GM12878 (cell line): ENCODE results near the gene KIAA1143. TPM values are rescaled to one million over a fixed set of nuclear protein-coding genes. Genes with fewer than 3 reads are reported as not detected.
A peak's percentile ranks its signal among the peaks of the same experiment; 100 is the strongest.

Experiments used
- BHLHE40 ChIP-seq, 2 experiments: fragments of 450-650 bp in 1 of 2; IDR thresholded peaks; 2 replicates each; pipeline ENCODE4 v1.6.1; 2011 to 2017; ENCODE audit warnings: low read depth in 2 of 2, borderline replicate concordance in 1 of 2, improper control_type of control experiment in 1 of 2, low read length in 1 of 2, mild to moderate bottlenecking in 1 of 2
- CBFB ChIP-seq: IDR thresholded peaks from 2 replicates; pipeline ENCODE4 v1.6.1; 2016; ENCODE audit warnings: antibody characterized with exemption, low read depth
- CBX5 ChIP-seq: sonication (generic); IDR thresholded peaks from 2 replicates; pipeline ENCODE4 v1.6.1; 2016; ENCODE audit warnings: low read depth, moderate library complexity, mild to moderate bottlenecking, inconsistent platforms
- CREM ChIP-seq: IDR thresholded peaks from 2 replicates; pipeline ENCODE4 v1.6.1; 2014; ENCODE audit warnings: antibody characterized with exemption, low read depth
- CTCF ChIP-seq, 3 experiments: IDR thresholded peaks in 2 of 3; conservative IDR thresholded peaks in 1 of 3; 2 replicates each; pipeline ENCODE4 v1.5.1; 2011; ENCODE audit warnings: low read depth in 3 of 3, low read length in 3 of 3, mild to moderate bottlenecking in 3 of 3, control low read depth in 2 of 3, moderate library complexity in 2 of 3, inconsistent platforms in 1 of 3, mixed read lengths in 1 of 3; ENCODE audit not compliant: control insufficient read depth in 2 of 3, insufficient read depth in 1 of 3; ENCODE audit errors: extremely low read depth in 1 of 3
- IKZF2 ChIP-seq, 2 experiments: fragments of 450-650 bp; IDR thresholded peaks; 2 replicates each; pipeline ENCODE4 v1.6.1; 2017; ENCODE audit warnings: mild to moderate bottlenecking in 2 of 2, moderate library complexity in 2 of 2
- JUND ChIP-seq: IDR thresholded peaks from 2 replicates; pipeline ENCODE4 v1.6.1; 2012; ENCODE audit warnings: low read depth, mild to moderate bottlenecking, low read length, improper control_type of control experiment, moderate library complexity
- PML ChIP-seq: IDR thresholded peaks from 2 replicates; pipeline ENCODE4 v1.6.1; 2012; ENCODE audit warnings: low read length, inconsistent platforms
- POU2F2 ChIP-seq: IDR thresholded peaks from 3 replicates; pipeline ENCODE4 v1.6.1; 2011; ENCODE audit warnings: low read depth, mild to moderate bottlenecking, low read length, borderline replicate concordance
- RUNX3 ChIP-seq: IDR thresholded peaks from 2 replicates; pipeline ENCODE4 v1.6.1; 2012; ENCODE audit warnings: low read length, inconsistent platforms
- polyA plus RNA-seq, 11 experiments: library from polyadenylated mRNA; depleted of rRNA in 4 of 11; unstranded in 6 of 11; stranded (reverse) in 5 of 11; fragments of >200 nt; fragmentation: Nextera tagmentation in 4 of 11; fragmentation: Illumina TruSeq in 1 of 11; extraction: Ambion mirVana in 4 of 11; extraction: Trizol in 1 of 11; gene quantifications; 1 replicate in 1 of 11; 2 replicates in 10 of 11; pipeline versions ENCODE4 v1.2.1 to v1.2.3, GENCODE V29; 2011 to 2016; ENCODE audit warnings: inconsistent platforms in 2 of 11, missing spikeins in 2 of 11, low read depth in 1 of 11
- total RNA-seq, 4 experiments: library from RNA; depleted of rRNA in 3 of 4; stranded (reverse); fragments of >200 nt in 3 of 4; fragmentation: Illumina TruSeq in 1 of 4; extraction: Trizol in 1 of 4; gene quantifications; 2 replicates each; pipeline versions ENCODE4 v1.2.1 to v1.2.3, GENCODE V29; 2013 to 2021
- TF ChIP-seq, protein P1 (sequence below): fragments of 450-650 bp; IDR thresholded peaks from 2 replicates; pipeline ENCODE4 v1.6.1; 2016; ENCODE audit warnings: mild to moderate bottlenecking, moderate library complexity, borderline replicate concordance
- TF ChIP-seq, protein P2 (sequence below): IDR thresholded peaks from 2 replicates; pipeline ENCODE4 v1.6.1; 2012; ENCODE audit warnings: low read depth, low read length, improper control_type of control experiment
- TF ChIP-seq, protein P3 (sequence below): fragments of 450-650 bp; IDR thresholded peaks from 2 replicates; pipeline ENCODE4 v1.6.1; 2017; ENCODE audit warnings: borderline replicate concordance
- TF ChIP-seq, protein P4 (sequence below): fragments of 150-350 bp; IDR thresholded peaks from 2 replicates; pipeline ENCODE4 v1.6.1; 2016; ENCODE audit warnings: low read depth, low read length
- TF ChIP-seq, protein P5 (sequence below): fragments of 450-650 bp; IDR thresholded peaks from 2 replicates; pipeline ENCODE4 v1.6.1; 2017; ENCODE audit warnings: low read depth, mild to moderate bottlenecking, moderate library complexity

The KIAA1143 gene
- total and polyA plus RNA-seq, 10 of the 15 experiments (the other 5 are each of a cell fraction or from before 2014, with no cell fraction given): 11.4 to 37.6 (median 28.4) TPM

DNA sequence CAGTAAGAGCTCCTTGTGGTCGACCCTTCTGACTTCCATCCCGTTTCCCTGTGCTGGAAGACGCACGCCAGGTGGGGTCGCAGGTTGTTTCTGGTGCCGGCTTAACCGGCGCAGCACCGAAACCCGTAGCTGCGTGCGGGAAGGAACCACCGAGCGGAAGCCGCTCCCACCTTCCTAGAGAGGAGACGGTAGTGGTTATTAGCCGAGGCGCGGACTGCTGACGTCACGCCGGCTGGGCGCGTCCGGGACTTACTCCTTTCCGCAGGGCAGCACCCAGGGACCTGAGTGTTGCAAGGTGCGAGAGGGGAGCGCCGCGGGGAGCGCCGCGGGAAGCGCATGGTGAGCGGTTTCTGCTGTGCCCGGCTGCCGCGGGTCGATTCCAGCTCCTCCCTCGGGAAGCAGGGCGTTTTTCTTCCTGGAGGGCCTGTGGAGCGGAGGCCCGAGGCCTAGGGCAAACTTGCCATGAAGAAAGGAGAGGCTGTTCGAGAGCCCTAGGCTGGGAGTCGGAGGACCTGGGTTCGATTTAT lies 32.0 kb downstream of the KIAA1143 start, which contains the start of gene ZNF501 (continued):
- TF ChIP-seq CTCF (IDR thresholded peaks at IDR 0.05 in 2 of 3, conservative IDR thresholded peaks at IDR 0.05 in 1 of 3; ENCODE audit: control insufficient read depth in 2 of 3, extremely low read depth in 1 of 3, insufficient read depth in 1 of 3, low read depth in 3 of 3, low read length in 3 of 3): no peak
- peak; percentile 17; the same call in 1 of the 3 replicates for TF ChIP-seq POU2F2
- TF ChIP-seq RUNX3: peak; percentile 89
- TF ChIP-seq, protein P1, sequence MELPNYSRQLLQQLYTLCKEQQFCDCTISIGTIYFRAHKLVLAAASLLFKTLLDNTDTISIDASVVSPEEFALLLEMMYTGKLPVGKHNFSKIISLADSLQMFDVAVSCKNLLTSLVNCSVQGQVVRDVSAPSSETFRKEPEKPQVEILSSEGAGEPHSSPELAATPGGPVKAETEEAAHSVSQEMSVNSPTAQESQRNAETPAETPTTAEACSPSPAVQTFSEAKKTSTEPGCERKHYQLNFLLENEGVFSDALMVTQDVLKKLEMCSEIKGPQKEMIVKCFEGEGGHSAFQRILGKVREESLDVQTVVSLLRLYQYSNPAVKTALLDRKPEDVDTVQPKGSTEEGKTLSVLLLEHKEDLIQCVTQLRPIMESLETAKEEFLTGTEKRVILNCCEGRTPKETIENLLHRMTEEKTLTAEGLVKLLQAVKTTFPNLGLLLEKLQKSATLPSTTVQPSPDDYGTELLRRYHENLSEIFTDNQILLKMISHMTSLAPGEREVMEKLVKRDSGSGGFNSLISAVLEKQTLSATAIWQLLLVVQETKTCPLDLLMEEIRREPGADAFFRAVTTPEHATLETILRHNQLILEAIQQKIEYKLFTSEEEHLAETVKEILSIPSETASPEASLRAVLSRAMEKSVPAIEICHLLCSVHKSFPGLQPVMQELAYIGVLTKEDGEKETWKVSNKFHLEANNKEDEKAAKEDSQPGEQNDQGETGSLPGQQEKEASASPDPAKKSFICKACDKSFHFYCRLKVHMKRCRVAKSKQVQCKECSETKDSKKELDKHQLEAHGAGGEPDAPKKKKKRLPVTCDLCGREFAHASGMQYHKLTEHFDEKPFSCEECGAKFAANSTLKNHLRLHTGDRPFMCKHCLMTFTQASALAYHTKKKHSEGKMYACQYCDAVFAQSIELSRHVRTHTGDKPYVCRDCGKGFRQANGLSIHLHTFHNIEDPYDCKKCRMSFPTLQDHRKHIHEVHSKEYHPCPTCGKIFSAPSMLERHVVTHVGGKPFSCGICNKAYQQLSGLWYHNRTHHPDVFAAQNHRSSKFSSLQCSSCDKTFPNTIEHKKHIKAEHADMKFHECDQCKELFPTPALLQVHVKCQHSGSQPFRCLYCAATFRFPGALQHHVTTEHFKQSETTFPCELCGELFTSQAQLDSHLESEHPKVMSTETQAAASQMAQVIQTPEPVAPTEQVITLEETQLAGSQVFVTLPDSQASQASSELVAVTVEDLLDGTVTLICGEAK: peak; percentile 83
- TF ChIP-seq, protein P2, sequence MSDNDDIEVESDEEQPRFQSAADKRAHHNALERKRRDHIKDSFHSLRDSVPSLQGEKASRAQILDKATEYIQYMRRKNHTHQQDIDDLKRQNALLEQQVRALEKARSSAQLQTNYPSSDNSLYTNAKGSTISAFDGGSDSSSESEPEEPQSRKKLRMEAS: peak; percentile 33; the same call in 1 of the 2 replicates
- TF ChIP-seq, protein P3, sequence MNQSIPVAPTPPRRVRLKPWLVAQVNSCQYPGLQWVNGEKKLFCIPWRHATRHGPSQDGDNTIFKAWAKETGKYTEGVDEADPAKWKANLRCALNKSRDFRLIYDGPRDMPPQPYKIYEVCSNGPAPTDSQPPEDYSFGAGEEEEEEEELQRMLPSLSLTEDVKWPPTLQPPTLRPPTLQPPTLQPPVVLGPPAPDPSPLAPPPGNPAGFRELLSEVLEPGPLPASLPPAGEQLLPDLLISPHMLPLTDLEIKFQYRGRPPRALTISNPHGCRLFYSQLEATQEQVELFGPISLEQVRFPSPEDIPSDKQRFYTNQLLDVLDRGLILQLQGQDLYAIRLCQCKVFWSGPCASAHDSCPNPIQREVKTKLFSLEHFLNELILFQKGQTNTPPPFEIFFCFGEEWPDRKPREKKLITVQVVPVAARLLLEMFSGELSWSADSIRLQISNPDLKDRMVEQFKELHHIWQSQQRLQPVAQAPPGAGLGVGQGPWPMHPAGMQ: no peak
- no peak; a peak in 1 of 4 replicates for TF ChIP-seq BHLHE40 (IDR thresholded peaks at IDR 0.05; ENCODE audit: borderline replicate concordance in 1 of 2, low read depth in 2 of 2, low read length in 1 of 2)
- peak; percentile 72; the same call in 1 of the 2 replicates for TF ChIP-seq CBFB
- 0 out of 2 replicates have a peak, but pooled peaks have one; percentile 53 for TF ChIP-seq PML
- TF ChIP-seq, protein P4, sequence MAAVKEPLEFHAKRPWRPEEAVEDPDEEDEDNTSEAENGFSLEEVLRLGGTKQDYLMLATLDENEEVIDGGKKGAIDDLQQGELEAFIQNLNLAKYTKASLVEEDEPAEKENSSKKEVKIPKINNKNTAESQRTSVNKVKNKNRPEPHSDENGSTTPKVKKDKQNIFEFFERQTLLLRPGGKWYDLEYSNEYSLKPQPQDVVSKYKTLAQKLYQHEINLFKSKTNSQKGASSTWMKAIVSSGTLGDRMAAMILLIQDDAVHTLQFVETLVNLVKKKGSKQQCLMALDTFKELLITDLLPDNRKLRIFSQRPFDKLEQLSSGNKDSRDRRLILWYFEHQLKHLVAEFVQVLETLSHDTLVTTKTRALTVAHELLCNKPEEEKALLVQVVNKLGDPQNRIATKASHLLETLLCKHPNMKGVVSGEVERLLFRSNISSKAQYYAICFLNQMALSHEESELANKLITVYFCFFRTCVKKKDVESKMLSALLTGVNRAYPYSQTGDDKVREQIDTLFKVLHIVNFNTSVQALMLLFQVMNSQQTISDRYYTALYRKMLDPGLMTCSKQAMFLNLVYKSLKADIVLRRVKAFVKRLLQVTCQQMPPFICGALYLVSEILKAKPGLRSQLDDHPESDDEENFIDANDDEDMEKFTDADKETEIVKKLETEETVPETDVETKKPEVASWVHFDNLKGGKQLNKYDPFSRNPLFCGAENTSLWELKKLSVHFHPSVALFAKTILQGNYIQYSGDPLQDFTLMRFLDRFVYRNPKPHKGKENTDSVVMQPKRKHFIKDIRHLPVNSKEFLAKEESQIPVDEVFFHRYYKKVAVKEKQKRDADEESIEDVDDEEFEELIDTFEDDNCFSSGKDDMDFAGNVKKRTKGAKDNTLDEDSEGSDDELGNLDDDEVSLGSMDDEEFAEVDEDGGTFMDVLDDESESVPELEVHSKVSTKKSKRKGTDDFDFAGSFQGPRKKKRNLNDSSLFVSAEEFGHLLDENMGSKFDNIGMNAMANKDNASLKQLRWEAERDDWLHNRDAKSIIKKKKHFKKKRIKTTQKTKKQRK: no peak
- no peak for TF ChIP-seq JUND
- TF ChIP-seq, protein P5, sequence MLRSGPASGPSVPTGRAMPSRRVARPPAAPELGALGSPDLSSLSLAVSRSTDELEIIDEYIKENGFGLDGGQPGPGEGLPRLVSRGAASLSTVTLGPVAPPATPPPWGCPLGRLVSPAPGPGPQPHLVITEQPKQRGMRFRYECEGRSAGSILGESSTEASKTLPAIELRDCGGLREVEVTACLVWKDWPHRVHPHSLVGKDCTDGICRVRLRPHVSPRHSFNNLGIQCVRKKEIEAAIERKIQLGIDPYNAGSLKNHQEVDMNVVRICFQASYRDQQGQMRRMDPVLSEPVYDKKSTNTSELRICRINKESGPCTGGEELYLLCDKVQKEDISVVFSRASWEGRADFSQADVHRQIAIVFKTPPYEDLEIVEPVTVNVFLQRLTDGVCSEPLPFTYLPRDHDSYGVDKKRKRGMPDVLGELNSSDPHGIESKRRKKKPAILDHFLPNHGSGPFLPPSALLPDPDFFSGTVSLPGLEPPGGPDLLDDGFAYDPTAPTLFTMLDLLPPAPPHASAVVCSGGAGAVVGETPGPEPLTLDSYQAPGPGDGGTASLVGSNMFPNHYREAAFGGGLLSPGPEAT: peak; percentile 52; the same call in 1 of the 2 replicates
- peak; percentile 47 to 48; a peak in 2 of 4 replicates for TF ChIP-seq IKZF2 (IDR thresholded peaks at IDR 0.05)
- peak; percentile 99 for TF ChIP-seq CREM
- TF ChIP-seq CBX5: peak; percentile 83; the same call in 1 of the 2 replicates
